Left lung (tissue), 10 donors: ENCODE results near the gene ZNF503. TPM values are rescaled to one million over a fixed set of nuclear protein-coding genes. Genes with fewer than 3 reads are reported as not detected.
"Not testable (repeated sequence)": the region's sequence is repeated elsewhere in the genome, so short reads cannot be mapped to it uniquely, and the experiment has no call there.

Source experiments
- ATAC-seq: fragments of 200-7000 bp; cut with Tn5 transposase; one replicate; pipeline ENCODE4 v1.9.1; 2020; ENCODE audit warnings: moderate library complexity
- DNase-seq, 4 donors: peaks; one replicate each; pipeline ENCODE4 v3.0.0-alpha.2; 2013 to 2020
- H3K27ac ChIP-seq, 2 donors: fragments of 200-600 bp; sonication (generic) in 1 of 2; one replicate each; pipeline versions ENCODE4 v1.5.0 to v1.8.0; 2020 to 2021
- H3K27me3 ChIP-seq, 2 donors: fragments of 200-600 bp; sonication (generic) in 1 of 2; one replicate each; pipeline versions ENCODE4 v1.5.0 to v1.8.0; 2020 to 2021
- H3K36me3 ChIP-seq, 2 donors: fragments of 200-600 bp; sonication (generic) in 1 of 2; one replicate each; pipeline versions ENCODE4 v1.5.0 to v1.8.0; 2020 to 2021
- H3K4me1 ChIP-seq, 2 donors: fragments of 200-600 bp; one replicate each; pipeline ENCODE4 v1.8.0; 2021
- H3K4me3 ChIP-seq, 2 donors: fragments of 200-600 bp; sonication (generic) in 1 of 2; one replicate each; pipeline versions ENCODE4 v1.5.0 to v1.8.0; 2020 to 2021; ENCODE audit warnings: mild to moderate bottlenecking in 1 of 2
- H3K9me3 ChIP-seq, 2 donors: fragments of 200-600 bp; sonication (generic) in 1 of 2; one replicate each; pipeline versions ENCODE4 v1.5.0 to v1.8.0; 2020 to 2021
- intact Hi-C, 2 donors: fragments of 100-400 bp; cut with DNase I; formaldehyde crosslinking; loops; one replicate each; pipeline versions ENCODE4 v1.11.2 to v1.14.2; 2022
- polyA plus RNA-seq, 6 donors: library from polyadenylated mRNA; unstranded; fragments of 120-200 nt; gene quantifications; one replicate each; pipeline ENCODE4 v1.2.1, GENCODE V29; 2013; ENCODE audit not compliant: insufficient read length in 6 of 6
- total RNA-seq, 2 donors: library from RNA; stranded (reverse); fragmentation: NEBNext Ultra II Directional; extraction: Animal tissue kit (Norgen Biotek cat#: 25700); gene quantifications; one replicate each; pipeline ENCODE4 v1.2.1, GENCODE V29; 2021
- TF ChIP-seq, protein P1 (sequence below), 2 donors: fragments of 200-600 bp; sonication (generic) in 1 of 2; IDR thresholded peaks; one replicate each; pipeline versions ENCODE4 v1.5.0 to v1.8.0; 2021; ENCODE audit warnings: antibody characterized with exemption in 2 of 2
- donor health status: DM: no; HTN: yes; CAD: no.
- donor health status: DM: no; HTN: no; CAD: no.

The ZNF503 gene
- total and polyA plus RNA-seq, 8 donors = 32.7 to 71.4 (median 50.0) TPM

GRCh38 chr10:75363431-75363830, 38.1 kb downstream of the ZNF503 start:
- H3K36me3 ChIP-seq = no peaks in the 10 kb centered on the region
- DNase-seq (no peak), ATAC-seq (no peak)
- intact Hi-C loops = no loop called here
- no peaks in the 10 kb centered on the region for H3K27me3 ChIP-seq
- H3K4me3 ChIP-seq = no peak overlapping the region
- TF ChIP-seq, protein P1, sequence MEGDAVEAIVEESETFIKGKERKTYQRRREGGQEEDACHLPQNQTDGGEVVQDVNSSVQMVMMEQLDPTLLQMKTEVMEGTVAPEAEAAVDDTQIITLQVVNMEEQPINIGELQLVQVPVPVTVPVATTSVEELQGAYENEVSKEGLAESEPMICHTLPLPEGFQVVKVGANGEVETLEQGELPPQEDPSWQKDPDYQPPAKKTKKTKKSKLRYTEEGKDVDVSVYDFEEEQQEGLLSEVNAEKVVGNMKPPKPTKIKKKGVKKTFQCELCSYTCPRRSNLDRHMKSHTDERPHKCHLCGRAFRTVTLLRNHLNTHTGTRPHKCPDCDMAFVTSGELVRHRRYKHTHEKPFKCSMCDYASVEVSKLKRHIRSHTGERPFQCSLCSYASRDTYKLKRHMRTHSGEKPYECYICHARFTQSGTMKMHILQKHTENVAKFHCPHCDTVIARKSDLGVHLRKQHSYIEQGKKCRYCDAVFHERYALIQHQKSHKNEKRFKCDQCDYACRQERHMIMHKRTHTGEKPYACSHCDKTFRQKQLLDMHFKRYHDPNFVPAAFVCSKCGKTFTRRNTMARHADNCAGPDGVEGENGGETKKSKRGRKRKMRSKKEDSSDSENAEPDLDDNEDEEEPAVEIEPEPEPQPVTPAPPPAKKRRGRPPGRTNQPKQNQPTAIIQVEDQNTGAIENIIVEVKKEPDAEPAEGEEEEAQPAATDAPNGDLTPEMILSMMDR (IDR thresholded peaks at IDR 0.05) = no peak
- peaks cover 0 to 16% of the 10 kb centered on the region in 2 donors for H3K4me1 ChIP-seq
- no peaks in the 10 kb centered on the region for H3K9me3 ChIP-seq
- no peak overlapping the region for H3K27ac ChIP-seq

GRCh38 chr10:75359876-75360275, 41.7 kb downstream of the ZNF503 start:
- H3K4me3 ChIP-seq, H3K27me3 ChIP-seq, intact Hi-C loops, H3K9me3 ChIP-seq, H3K27ac ChIP-seq, H3K36me3 ChIP-seq, ATAC-seq, DNase-seq: not testable (repeated sequence)
- peaks cover 0 to 13% of the 10 kb centered on the region in 2 donors for H3K4me1 ChIP-seq

DNA sequence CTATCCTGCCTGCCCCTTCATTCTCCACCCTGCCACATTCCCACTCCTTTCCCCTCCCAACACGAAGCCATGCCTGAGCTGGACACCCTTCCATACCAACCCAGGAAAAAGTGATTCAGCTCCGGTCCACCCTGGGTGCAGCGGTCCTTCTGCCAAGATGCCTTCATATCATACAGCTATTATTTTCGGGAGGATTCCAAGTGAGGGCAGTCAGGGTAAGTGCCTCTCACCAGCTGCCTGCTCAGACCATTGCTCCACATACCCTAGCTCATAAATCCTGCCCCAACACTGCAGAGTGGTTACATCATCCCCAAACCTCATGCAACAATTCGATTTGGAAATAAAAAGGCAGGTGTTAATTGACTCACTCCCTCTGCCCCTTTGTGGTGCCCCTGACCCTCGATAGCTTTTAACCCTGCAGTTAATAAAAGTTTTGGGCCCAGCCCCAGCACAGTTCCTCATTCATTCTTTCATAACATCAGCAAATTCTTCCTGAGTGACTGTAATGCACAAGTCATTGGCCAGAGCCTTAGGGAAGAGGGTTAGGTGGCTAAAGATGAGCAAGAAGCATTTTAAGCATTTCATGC, 42.6 kb downstream of the ZNF503 start:
- peak; percentile 67 for ATAC-seq
- Histone ChIP-seq H3K27me3 (no peaks in the 10 kb centered on the region), H3K27ac (no peak overlapping the region), H3K9me3 (peaks cover 0 to 7% of the 10 kb centered on the region in 2 donors), H3K36me3 (no peaks in the 10 kb centered on the region), H3K4me3 (no peak overlapping the region), H3K4me1 (peaks cover 0 to 13% of the 10 kb centered on the region in 2 donors)
- TF ChIP-seq, protein P1 (IDR thresholded peaks at IDR 0.05) = no peak
- DNase-seq = no peak
- intact Hi-C loops = no loop called here

- no peak overlapping the region for H3K4me3 ChIP-seq
- H3K9me3 ChIP-seq = peaks cover 0 to 7% of the 10 kb centered on the region in 2 donors
- no peaks in the 10 kb centered on the region for H3K27me3 ChIP-seq
- ATAC-seq (no peak), DNase-seq (no peak)
- no peaks in the 10 kb centered on the region for H3K36me3 ChIP-seq
- TF ChIP-seq, protein P1 (IDR thresholded peaks at IDR 0.05) = no peak
- intact Hi-C loops = no loop called here
- peaks cover 0 to 13% of the 10 kb centered on the region in 2 donors for H3K4me1 ChIP-seq
- H3K27ac ChIP-seq = no peak overlapping the region
Measured at GRCh38 chr10:75358132-75358531, 43.4 kb downstream of the ZNF503 start.

GRCh38 chr10:75357500-75357899, 44.1 kb downstream of the ZNF503 start:
- Histone ChIP-seq H3K36me3 (no peaks in the 10 kb centered on the region), H3K9me3 (peaks cover 0 to 7% of the 10 kb centered on the region in 2 donors), H3K27ac (no peak overlapping the region), H3K4me3 (no peak overlapping the region), H3K4me1 (peaks cover 0 to 13% of the 10 kb centered on the region in 2 donors), H3K27me3 (no peaks in the 10 kb centered on the region)
- no peak for DNase-seq
- ATAC-seq = no peak
- TF ChIP-seq, protein P1 (IDR thresholded peaks at IDR 0.05) = no peak
- intact Hi-C loops = no loop called here

DNA sequence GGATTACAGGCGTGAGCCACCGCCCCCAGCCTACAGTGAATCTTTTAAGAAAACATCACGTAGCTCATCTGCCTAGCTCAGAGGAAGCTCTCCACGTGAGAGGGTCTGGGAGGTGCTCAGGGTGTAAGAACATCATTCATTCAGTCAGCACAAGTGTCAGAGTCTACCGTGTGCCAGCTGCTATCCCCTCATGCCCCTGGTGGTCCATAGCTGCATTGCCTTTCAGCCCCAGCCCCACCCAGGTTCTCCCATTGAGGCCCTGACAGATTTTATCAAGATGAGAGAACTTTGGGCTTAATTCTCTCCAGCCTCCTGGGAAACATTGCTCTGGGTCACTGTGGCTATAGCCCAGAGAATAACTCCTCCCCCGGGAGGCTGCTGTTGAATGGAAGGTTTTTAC, 45.1 kb downstream of the ZNF503 start:
- no peak for DNase-seq

More for the DNA sequence above, 45.1 kb downstream of the ZNF503 start:
- Histone ChIP-seq H3K4me3 (no peak overlapping the region), H3K27ac (no peak overlapping the region), H3K4me1 (peaks cover 0 to 13% of the 10 kb centered on the region in 2 donors), H3K9me3 (peaks cover 0 to 7% of the 10 kb centered on the region in 2 donors), H3K36me3 (no peaks in the 10 kb centered on the region), H3K27me3 (no peaks in the 10 kb centered on the region)
- intact Hi-C loops = no loop called here
- no peak for ATAC-seq
- TF ChIP-seq, protein P1 (IDR thresholded peaks at IDR 0.05) = no peak
